ENCODE data around the gene GAD1.

GAD1 gene

GRCh38 chr2:170885130-170885791, 68.6 kb downstream of the GAD1 start:
- no peak for DNase-seq (ENCODE audit: low read depth, low spot score)

DNA sequence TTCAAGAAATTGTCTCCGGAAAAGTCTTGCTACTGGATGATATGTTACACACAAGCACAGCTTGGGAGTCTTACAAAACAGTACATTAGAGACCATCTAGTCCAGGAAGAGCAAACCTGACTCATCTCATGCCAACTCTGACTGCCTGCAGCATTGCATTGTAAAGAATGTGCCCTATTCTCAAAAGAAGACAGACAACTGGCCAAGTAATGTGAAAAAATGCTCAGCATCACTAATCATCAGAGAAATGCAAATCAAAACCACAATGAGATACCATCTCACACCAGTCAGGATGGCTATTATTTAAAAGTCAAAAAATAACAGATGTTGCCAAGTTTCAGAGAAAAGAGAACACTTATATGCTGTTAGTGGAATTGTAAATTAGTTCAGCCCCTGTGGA, 69.7 kb downstream of the GAD1 start:
- H3K4me3 ChIP-seq (ENCODE audit: low read length): no peak overlapping the region
- no peak for DNase-seq (ENCODE audit: low read depth, low spot score)

More at GRCh38 chr2:170885130-170885791, 68.6 kb downstream of the GAD1 start:
- H3K4me3 ChIP-seq (ENCODE audit: low read length): no peak overlapping the region

DNA sequence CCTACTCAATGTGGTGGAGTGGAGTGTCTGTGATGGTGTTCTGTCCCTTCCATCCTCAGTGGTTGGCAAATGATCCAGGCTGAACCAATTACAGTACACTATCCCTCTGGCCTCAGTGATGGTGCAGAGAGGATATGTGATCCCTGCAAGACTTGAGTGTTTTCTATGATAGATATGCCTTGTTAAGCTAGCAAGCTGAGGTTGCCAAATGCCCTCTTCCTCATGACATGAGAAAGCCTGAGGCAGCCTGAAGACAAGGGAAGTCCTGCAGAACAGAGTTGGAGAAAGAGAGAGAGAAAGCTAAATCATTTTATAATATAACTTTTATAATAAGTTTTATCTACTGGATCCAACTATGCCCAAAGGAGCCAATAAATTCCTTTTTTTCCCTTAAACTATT, 70.8 kb downstream of the GAD1 start:
- no peak for DNase-seq (ENCODE audit: low read depth, low spot score)
- H3K4me3 ChIP-seq (ENCODE audit: low read length): no peak overlapping the region

DNA sequence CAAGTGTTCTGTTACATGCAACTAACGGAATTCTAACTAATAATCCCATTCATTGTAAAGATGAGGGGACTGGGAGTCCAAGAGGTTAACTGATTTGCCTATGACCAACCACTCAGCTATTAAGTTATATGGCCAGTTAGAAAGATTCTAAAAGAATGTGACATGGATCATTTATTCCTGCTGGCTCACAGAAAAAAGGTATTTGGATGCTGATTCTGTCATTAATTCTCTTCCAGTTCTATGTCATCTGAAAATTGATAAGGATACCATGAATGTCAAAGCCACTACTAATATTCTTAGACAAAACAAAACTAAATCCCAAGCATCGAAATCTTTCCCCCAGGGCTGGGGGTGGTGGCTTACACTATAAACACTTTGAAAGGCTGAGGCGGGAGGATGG, 71.2 kb downstream of the GAD1 start:
- no peak overlapping the region for H3K4me3 ChIP-seq (ENCODE audit: low read length)
- DNase-seq (ENCODE audit: low read depth, low spot score): no peak

DNA sequence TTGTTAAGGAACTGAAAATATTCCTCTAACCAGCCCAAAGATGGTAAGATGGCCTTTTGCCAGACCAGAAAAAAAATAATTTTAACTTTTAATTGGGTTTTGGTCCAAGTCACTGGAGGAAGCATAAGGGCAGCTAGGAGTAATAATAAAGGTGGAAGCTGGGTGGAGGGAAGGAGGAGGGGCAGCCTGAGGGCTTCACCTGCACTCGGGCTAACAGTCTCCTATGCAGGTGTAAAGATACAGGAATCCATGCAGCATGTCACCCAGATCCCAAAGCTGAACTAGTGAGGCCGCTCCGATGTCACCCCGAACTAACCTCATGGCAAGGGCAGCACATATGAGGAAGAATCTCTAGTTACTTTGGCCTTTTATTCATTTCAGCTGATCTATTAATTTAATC, 75.2 kb downstream of the GAD1 start:
- DNase-seq (ENCODE audit: low read depth, low spot score): no peak
- H3K4me3 ChIP-seq (ENCODE audit: low read length): no peak overlapping the region

DNA sequence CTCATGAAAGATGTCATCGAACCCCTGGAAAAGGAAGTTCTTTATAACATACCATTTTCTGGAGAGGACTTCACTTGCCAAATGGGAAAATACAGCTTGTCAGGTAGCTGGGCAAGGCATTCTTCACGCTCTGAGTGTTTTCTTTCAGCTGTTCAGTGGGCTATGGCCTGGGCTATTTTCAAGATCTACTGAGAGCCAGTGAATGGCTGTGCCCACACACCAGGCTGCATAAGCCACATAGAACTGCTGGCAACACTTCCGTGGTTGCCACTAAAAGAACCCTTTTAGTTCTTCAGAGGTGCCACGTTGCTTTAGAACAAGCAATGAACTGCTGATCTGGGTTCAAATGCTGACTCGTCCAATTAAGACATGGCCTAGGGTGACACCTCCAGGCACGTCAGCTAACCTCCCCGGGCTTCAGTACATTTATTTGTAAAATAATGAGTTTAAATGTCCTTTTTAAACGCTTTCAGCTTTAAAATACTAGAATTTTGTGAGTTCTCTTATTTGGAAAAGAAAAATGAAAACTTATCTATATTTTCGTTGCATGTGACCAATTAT, 75.8 kb downstream of the GAD1 start:
- H3K4me3 ChIP-seq (ENCODE audit: low read length): no peak overlapping the region
- DNase-seq (ENCODE audit: low read depth, low spot score): no peak

GRCh38 chr2:170895023-170895757, 78.5 kb downstream of the GAD1 start:
- DNase-seq (ENCODE audit: low read depth, low spot score): no peak

GRCh38 chr2:170896622-170897021, 79.9 kb downstream of the GAD1 start:
- H3K4me3 ChIP-seq (ENCODE audit: low read length): no peak overlapping the region
- DNase-seq (ENCODE audit: low read depth, low spot score): no peak

More at GRCh38 chr2:170895023-170895757, 78.5 kb downstream of the GAD1 start:
- H3K4me3 ChIP-seq (ENCODE audit: low read length): no peak overlapping the region

GRCh38 chr2:170897108-170897507, 80.4 kb downstream of the GAD1 start:
- H3K4me3 ChIP-seq (ENCODE audit: low read length): no peak overlapping the region
- DNase-seq (ENCODE audit: low read depth, low spot score): no peak

DNA sequence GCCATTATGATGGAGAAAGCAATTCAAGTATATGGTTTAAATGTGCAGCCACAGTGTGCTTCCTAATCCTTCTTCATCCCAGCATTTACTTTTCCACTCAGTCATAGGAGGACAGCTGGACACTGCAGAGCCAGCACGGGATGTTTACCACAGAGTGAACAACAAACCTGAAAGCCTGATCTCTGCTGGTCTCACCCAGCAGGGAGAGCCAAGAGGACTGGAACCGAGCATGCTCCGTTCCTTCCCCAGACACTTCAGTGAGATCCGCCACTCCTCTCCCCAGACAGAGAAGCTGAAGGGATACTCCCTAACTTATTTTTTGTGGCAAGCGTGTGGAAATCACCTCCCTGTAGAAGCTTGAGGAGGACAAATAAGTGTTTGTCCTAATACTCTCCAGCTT, 89.2 kb downstream of the GAD1 start:
- no peak overlapping the region for H3K4me3 ChIP-seq (ENCODE audit: low read length)
- no peak for DNase-seq (ENCODE audit: low read depth, low spot score)
